Kidney capillary endothelial cell (primary cell): ENCODE measurements around the gene GOLGA8Q.
"Not testable (repeated sequence)": the region's sequence is repeated elsewhere in the genome, so short reads cannot be mapped to it uniquely, and the experiment has no call there.

ENCODE experiments used
- DNase-seq: peaks from one replicate; pipeline ENCODE4 v3.0.0-alpha.2; 2018; ENCODE audit warnings: low spot score

The GOLGA8Q gene

DNA sequence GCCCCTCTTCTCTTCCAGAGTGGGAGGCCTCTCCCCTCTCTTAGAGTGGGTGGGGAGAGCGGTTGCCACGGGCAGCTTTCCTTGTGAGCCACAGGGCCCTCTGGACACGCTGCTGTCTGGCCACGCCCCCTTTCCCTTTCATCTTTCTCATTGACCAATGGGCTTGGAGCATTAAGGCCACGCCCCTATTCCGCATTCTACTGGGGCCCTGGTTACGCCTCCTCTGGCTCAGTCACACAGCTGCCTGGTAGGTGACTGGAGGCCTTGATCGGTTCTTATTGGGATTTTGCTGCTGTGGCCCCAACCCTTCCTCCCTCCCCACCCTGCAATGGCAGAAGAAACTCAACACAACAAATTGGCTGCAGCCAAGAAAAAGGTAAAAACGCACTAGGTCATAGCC lies at the start of gene GOLGA8Q:
GOLGA8Q (plus strand) TSS at position 301 of the 400 bp plus-strand sequence; CDS start at position 329, 28 bp downstream.
- not testable (repeated sequence) for DNase-seq

GRCh38 chr15:30502904-30503781 lies 48.7 kb upstream of the GOLGA8Q start:
- DNase-seq, result not testable (repeated sequence)

GRCh38 chr15:30504162-30504843 lies 47.5 kb upstream of the GOLGA8Q start:
- not testable (repeated sequence) for DNase-seq

GRCh38 chr15:30514545-30514944 lies 37.3 kb upstream of the GOLGA8Q start:
- DNase-seq, result not testable (repeated sequence)

DNA sequence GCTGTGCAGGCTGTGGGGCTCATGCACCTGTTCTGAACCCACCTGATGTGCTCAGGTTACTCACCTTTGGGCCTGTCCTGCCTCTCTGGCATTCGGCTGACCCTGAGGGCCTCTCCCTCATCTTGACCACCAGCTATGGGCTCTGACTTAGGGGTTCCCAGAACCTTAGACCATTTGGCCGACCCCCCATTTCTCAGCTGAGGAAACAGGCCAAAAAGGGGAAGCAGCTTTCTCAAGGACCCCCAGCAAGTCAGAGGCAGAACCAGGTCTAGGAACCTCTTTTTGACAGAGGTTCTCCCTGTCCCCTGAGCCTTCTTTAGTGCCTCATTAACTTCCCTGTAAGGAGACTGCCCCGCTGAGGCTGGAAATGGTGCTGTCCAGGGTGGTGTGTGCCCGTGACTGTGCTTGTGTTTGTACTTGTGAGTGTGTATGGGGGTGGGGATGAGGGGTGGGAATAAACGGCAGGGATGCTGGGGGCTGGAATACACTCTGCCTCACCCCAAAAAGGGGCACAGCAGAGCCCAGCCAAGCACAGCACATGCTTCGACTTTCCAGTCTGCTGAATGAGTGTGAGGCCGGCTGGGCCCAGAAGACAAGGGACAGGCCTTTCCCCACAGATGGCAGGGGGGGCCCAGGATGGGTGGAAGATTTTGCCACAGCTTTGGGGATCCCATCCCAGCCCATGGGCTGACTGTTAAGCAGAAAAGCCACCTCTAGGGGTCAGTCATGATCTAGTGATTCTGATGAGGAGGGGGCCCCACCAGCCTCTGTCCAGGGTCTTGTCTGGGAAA lies 28.2 kb upstream of the GOLGA8Q start:
- not testable (repeated sequence) for DNase-seq

DNA sequence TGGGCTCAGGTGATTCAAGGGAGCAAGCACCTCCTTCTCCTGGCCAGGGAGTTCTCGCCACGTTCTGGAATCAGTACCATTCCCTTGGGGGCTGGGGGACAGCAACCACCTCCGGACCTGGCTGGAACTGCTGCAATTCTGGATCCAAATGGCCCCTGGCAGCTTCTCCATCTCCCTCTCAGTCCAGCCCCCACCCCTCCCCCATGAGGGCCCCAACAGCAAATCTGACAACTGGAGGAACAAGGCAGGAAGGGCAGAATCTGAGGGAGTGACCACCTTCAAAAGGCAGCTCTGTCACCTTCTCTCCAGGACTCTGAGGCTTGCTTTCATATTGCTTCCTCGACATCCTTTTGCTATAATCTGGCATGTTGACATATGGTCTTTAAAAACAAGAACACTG lies 25.9 kb upstream of the GOLGA8Q start:
- DNase-seq, result not testable (repeated sequence)

GRCh38 chr15:30529049-30529448 lies 22.8 kb upstream of the GOLGA8Q start:
- not testable (repeated sequence) for DNase-seq

DNA sequence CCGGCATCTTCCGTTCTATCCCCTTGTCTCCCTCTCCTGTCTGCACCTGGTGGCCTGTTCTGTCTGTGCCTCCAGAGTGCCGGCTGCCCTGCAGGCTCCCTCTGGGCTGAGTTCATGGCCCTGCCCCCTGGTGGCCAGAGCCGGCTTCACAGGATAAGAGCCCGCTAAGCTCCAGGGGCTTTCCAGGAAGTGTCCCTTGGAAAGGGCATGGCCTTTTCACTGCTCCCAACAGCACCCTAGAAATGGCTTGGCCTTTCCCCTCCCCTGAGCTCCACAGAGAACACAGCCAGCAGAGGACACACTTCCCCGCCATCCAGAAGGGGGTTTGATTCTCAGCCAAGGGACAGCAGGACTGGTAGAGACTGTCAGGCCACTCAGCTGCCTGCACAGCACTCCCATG lies 15.1 kb downstream of the GOLGA8Q start:
- DNase-seq, result not testable (repeated sequence)

DNA sequence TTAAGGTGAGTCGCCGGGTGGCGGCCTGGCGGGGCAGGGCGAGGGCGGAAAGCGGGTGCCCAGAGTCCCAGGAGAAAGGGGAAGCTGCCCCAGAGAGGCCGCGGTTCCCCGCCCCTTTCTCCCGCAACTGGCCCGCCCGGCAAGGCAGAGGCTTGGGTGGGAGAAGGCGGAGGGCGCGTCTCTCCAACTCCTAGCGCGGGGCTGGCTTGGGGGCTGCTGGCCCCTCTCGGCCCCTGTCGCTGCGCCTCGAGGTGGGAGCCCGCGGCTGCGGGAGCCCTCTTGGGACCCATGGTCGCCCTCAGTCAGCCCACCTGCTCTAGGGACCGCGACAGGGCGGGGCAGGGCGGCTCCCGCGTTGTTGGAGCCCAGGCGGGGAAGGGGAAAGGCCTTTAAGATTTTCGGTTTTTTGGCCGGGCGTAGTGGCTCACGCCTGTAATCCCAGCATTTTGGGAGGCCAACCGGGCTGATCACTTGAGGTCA lies 21.2 kb downstream of the GOLGA8Q start:
- DNase-seq, result not testable (repeated sequence)

GRCh38 chr15:30579394-30579970 lies 27.6 kb downstream of the GOLGA8Q start:
- not testable (repeated sequence) for DNase-seq

DNA sequence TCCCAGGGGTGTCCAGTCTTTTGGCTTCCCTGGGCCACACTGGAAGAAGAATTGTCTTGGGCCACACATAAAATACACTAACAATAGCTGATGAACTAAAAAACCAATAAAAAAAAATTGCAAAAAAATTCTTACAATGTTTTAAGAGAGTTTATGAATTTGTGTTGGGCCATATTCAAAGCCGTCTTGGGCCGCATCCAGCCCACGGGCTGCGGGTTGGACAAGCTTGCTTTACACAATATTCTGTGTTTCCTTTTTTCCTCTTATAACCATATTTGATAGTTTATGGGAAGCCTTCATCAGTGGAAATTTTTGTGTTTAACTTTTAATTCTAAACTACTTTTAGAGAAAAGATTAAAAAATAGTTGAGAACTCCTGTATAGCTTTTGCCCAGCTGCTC lies 28.9 kb downstream of the GOLGA8Q start:
- DNase-seq, result not testable (repeated sequence)

DNA sequence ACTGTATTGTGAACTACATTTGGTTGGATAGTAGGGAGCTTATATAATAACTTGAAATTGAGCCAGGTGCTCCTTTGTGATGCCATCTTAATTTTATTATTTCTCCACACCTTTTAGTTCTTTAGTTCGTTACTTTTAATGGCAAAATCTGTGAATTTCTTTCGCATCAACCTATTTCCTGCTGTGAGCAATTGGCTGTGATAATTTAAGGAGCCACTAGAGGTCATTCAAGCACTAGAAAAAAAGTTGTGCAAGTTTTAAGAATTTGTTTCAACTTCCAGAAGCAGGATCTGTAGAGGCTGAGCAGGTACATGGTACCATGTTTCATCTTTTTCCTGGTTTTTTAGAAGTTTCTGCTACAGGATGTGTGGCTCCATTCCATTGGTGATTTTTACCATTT lies 47.1 kb downstream of the GOLGA8Q start:
- not testable (repeated sequence) for DNase-seq

- DNase-seq, result not testable (repeated sequence)
Observed at GRCh38 chr15:30603796-30604195, 51.9 kb downstream of the GOLGA8Q start, which contains the start of gene GOLGA8H. TSS of gene GOLGA8H (plus strand) at chr15:30604028. CDS start at chr15:30604126, 98 bp downstream.
